Lung (tissue), 12 donors: ENCODE data around the gene MCTP1. TPM values are rescaled to one million over a fixed set of nuclear protein-coding genes. Genes with fewer than 3 reads are reported as not detected.

Source experiments
- ATAC-seq: fragments of 200-7000 bp; cut with Tn5 transposase; one replicate; pipeline ENCODE4 v1.9.1; 2020; ENCODE audit warnings: moderate number of reproducible peaks; ENCODE audit not compliant: insufficient read depth, low FRiP score
- DNase-seq, 3 donors: peaks; one replicate each; pipeline ENCODE4 v3.0.0-alpha.2; 2013 to 2017
- H3K27ac ChIP-seq, 2 donors: one replicate each; pipeline ENCODE4 v1.5.1; 2013; ENCODE audit warnings: mild to moderate bottlenecking in 2 of 2, moderate library complexity in 2 of 2, control low read depth in 1 of 2, inconsistent platforms in 1 of 2, low read depth in 1 of 2, low read length in 1 of 2
- H3K27me3 ChIP-seq, 3 donors: one replicate each; pipeline ENCODE4 v1.5.1; 2013; ENCODE audit warnings: low read length in 2 of 3; ENCODE audit not compliant: control insufficient read depth in 3 of 3, insufficient read depth in 3 of 3
- H3K36me3 ChIP-seq, 4 donors: one replicate each; pipeline ENCODE4 v1.5.1; 2013; ENCODE audit warnings: low read length in 4 of 4, mild to moderate bottlenecking in 1 of 4, moderate library complexity in 1 of 4; ENCODE audit not compliant: control insufficient read depth in 4 of 4, insufficient read depth in 4 of 4
- H3K4me1 ChIP-seq, 5 donors: one replicate each; pipeline ENCODE4 v1.5.1; 2013; ENCODE audit warnings: low read length in 5 of 5, mild to moderate bottlenecking in 2 of 5, moderate library complexity in 1 of 5; ENCODE audit not compliant: control insufficient read depth in 5 of 5, insufficient read depth in 5 of 5
- H3K4me3 ChIP-seq: one replicate; pipeline ENCODE4 v1.5.1; 2013; ENCODE audit warnings: mild to moderate bottlenecking, control low read depth, moderate library complexity
- H3K9ac ChIP-seq, 2 donors: one replicate each; pipeline ENCODE4 v1.5.1; 2013; ENCODE audit warnings: low read length in 2 of 2, control low read depth in 1 of 2; ENCODE audit not compliant: insufficient read depth in 1 of 2
- H3K9me3 ChIP-seq, 4 donors: one replicate each; pipeline ENCODE4 v1.5.1; 2013; ENCODE audit warnings: low read length in 3 of 4, mild to moderate bottlenecking in 1 of 4, moderate library complexity in 1 of 4; ENCODE audit not compliant: control insufficient read depth in 4 of 4, insufficient read depth in 3 of 4
- WGBS, 2 donors: extraction: QIAGEN DNeasy Blood & Tissue Kit; methylation state at CpG; one replicate each; pipeline ENCODE4 v1.1.7; 2013; 5-methylcytosine and 5-hydroxymethylcytosine counted together
- polyA plus RNA-seq, 2 donors: library from polyadenylated mRNA; stranded (reverse); fragments of 200-250 nt; gene quantifications; one replicate each; pipeline ENCODE4 v1.2.1, GENCODE V29; 2013
- total RNA-seq, 2 donors: library from RNA; depleted of rRNA in 1 of 2; stranded (reverse); fragments of >200 nt in 1 of 2; gene quantifications; one replicate each; pipeline ENCODE4 v1.2.1, GENCODE V29; 2014 to 2021
- TF ChIP-seq, protein P1 (sequence below): IDR thresholded peaks from 2 replicates; pipeline ENCODE4 v1.5.1; 2012; ENCODE audit warnings: mild to moderate bottlenecking; ENCODE audit errors: control extremely low read depth, extremely low read depth
- donor health status: control.
- donor health status: control.
- donor health status: Bipolar disorder and iron deficiency.
- donor health status: healthy.
- donor health status: DM: yes; HTN: yes; CAD: no.

MCTP1 gene
- total and polyA plus RNA-seq, 4 donors: 5.8 to 34.8 (median 27.4) TPM

GRCh38 chr5:95069021-95069420 lies 215.9 kb downstream of the MCTP1 start:
- DNase-seq: no peak
- peaks cover 0 to 7% (median 0%) of the 10 kb centered on the region in 5 donors for H3K4me1 ChIP-seq
- no peak overlapping the region for H3K4me3 ChIP-seq
- H3K9ac ChIP-seq: no peak overlapping the region
- no peaks in the 10 kb centered on the region for H3K27me3 ChIP-seq
- H3K9me3 ChIP-seq: peaks cover 0 to 3% (median 0%) of the 10 kb centered on the region in 4 donors
- TF ChIP-seq, protein P1, sequence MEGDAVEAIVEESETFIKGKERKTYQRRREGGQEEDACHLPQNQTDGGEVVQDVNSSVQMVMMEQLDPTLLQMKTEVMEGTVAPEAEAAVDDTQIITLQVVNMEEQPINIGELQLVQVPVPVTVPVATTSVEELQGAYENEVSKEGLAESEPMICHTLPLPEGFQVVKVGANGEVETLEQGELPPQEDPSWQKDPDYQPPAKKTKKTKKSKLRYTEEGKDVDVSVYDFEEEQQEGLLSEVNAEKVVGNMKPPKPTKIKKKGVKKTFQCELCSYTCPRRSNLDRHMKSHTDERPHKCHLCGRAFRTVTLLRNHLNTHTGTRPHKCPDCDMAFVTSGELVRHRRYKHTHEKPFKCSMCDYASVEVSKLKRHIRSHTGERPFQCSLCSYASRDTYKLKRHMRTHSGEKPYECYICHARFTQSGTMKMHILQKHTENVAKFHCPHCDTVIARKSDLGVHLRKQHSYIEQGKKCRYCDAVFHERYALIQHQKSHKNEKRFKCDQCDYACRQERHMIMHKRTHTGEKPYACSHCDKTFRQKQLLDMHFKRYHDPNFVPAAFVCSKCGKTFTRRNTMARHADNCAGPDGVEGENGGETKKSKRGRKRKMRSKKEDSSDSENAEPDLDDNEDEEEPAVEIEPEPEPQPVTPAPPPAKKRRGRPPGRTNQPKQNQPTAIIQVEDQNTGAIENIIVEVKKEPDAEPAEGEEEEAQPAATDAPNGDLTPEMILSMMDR: no peak
- WGBS, 2 donors: 71 to 83% methylated on average over 2 of the region's 2 CpGs
- peaks cover 0 to 2% (median 0%) of the 10 kb centered on the region in 4 donors for H3K36me3 ChIP-seq
- ATAC-seq: no peak
- no peak overlapping the region for H3K27ac ChIP-seq

GRCh38 chr5:95068289-95068910 lies 216.5 kb downstream of the MCTP1 start:
- no peak for DNase-seq
- 72 to 84% methylated on average over 7 of the region's 7 CpGs for WGBS, 2 donors
- Histone ChIP-seq H3K4me3 (no peak overlapping the region), H3K27me3 (no peaks in the 10 kb centered on the region), H3K9ac (no peak overlapping the region), H3K4me1 (peaks cover 0 to 7% (median 0%) of the 10 kb centered on the region in 5 donors), H3K9me3 (peaks cover 0 to 3% (median 0%) of the 10 kb centered on the region in 4 donors), H3K36me3 (peaks cover 0 to 2% (median 0%) of the 10 kb centered on the region in 4 donors), H3K27ac (no peak overlapping the region)
- TF ChIP-seq, protein P1: no peak
- ATAC-seq: no peak

GRCh38 chr5:95066048-95066447 lies 218.8 kb downstream of the MCTP1 start:
- Histone ChIP-seq H3K36me3 (peaks cover 0 to 2% (median 0%) of the 10 kb centered on the region in 4 donors), H3K4me3 (no peak overlapping the region), H3K9ac (no peak overlapping the region), H3K9me3 (no peaks in the 10 kb centered on the region), H3K27me3 (no peaks in the 10 kb centered on the region), H3K4me1 (peaks cover 0 to 7% (median 0%) of the 10 kb centered on the region in 5 donors), H3K27ac (no peak overlapping the region)
- TF ChIP-seq, protein P1: no peak
- DNase-seq (no peak), ATAC-seq (no peak)
- 59 to 84% methylated on average over 1 of the region's 1 CpG for WGBS, 2 donors
